HG02642 (cell line): Measurements from ENCODE around the gene HSPA8.

Experiments
- ATAC-seq: cut with Tn5 transposase; IDR thresholded peaks from one replicate; pipeline ENCODE4 v1.9.1; 2021; ENCODE audit warnings: mild to moderate bottlenecking; ENCODE audit not compliant: unreplicated experiment, poor library complexity

HSPA8 gene

DNA sequence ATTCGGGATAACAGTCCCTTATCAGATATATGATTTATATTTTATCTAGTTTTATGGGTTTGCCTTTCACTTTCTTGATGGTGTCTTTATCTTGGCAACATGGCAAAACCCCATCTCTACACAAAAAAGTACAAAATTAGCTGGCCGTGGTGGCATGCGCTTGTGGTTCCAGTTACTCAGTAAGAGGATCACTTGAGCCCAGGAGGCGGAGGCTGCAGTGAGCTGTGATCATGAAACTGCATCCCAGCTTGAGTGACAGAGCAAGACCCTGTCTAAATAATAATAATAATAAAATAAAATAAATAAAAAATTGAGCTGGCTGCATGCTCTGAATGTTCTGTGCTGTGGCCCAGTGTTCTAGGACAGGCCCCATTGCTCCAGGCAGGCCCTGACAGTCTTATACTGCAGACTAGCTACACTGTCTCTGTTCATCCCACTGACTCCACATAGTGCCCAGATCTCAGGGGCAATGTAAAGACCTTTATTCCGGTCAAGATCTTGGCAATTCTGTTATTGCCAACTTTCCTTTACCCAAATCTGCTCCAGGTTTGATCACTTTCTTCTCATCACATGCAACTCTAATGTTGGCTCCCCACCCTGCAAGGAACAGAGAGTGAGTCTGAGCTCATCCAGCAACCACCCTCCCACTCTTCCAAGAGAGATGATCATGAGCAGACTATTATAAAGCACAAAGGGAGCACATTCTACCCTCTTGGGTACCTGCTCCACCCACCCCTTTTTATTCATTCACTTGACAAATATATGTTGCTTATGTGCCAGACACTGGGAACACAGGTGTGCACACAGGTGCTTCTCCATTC lies 8.8 kb downstream of the HSPA8 start:
- no peak for ATAC-seq

DNA sequence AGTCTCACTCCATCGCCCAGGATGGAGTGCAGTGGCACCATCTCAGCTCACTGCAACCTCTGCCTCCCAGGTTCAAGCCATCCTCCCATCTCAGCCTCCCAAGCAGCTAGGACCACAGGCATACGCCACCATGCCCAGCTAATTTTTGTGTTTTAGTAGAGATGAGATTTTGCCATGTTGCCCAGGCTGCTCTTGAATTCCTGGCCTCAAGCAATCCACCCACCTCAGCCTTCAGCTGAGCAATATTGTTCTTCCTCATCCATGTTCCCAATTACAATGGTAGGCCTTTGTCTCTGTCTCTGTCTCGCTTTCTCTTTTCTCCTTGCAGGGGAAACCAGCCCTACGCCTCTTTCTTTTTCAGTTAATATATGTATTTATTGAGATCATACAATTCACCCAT lies 10.3 kb downstream of the HSPA8 start:
- ATAC-seq = no peak

DNA sequence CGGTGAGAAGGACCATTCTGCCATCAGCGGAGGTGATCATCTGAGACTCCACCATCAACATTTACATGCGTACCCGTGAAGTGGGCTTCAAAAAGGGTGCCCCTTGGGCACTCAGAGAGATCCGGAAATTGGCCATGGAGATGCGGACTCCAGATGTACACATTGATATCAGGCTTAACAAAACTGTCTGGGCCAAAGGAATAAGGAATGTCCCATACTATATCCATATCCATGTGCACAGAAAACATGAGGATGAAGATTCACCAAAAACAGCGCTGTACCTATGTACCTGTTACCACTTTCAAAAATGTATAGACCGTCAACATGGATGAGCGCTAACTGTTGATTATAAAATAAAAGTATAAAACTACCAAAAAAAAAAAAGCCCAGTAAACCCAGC lies 10.8 kb downstream of the HSPA8 start:
- no peak for ATAC-seq

- ATAC-seq = no peak
Measured at GRCh38 chr11:123047947-123048293, 14.0 kb downstream of the HSPA8 start.

- no peak for ATAC-seq
Measured at GRCh38 chr11:123047266-123047946, 14.5 kb downstream of the HSPA8 start.

GRCh38 chr11:123046473-123047259 lies 15.3 kb downstream of the HSPA8 start:
- no peak for ATAC-seq

- ATAC-seq = no peak
Measured at GRCh38 chr11:123045101-123045500, 16.8 kb downstream of the HSPA8 start.

DNA sequence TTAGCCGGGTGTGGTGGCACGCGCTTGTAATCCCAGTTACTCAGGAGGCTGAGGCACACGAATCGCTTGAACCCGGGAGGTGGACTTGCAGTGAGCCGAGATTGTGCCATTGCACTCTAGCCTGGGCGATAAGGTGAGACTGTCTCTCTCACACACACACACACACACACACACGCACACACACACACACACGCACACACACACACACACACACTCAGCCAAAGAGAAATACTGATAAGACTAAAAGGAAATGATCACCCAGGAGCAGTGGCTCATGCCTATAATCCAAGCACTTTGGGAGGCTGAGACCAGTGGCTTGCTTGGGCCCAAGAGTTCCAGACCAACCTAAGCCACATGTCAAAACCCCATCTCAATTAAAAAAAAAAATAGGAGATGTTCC lies 20.8 kb downstream of the HSPA8 start:
- ATAC-seq = no peak

- ATAC-seq = no peak
Measured at GRCh38 chr11:123040111-123040432, 21.9 kb downstream of the HSPA8 start.

DNA sequence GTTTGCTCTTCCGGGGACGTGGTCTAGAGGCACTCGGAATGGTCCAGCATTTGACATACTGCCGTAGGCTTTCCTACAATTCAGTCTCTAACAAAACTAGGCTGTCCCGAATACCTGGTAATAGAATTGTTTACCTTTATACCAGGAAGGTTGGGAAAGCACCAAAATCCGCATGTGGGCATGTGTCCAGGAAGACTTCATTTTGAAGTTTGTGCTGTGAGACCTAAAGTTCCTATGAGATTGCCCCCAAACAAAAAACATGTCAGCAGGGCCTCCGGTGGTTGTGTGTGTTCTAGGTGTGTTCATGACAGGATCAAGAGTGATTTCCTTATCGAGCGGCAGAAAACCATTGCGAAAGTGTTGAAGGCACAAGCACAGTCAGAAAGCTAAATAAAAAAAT lies 26.1 kb downstream of the HSPA8 start:
- no peak for ATAC-seq

GRCh38 chr11:123034597-123034996 lies 27.3 kb downstream of the HSPA8 start:
- no peak for ATAC-seq

DNA sequence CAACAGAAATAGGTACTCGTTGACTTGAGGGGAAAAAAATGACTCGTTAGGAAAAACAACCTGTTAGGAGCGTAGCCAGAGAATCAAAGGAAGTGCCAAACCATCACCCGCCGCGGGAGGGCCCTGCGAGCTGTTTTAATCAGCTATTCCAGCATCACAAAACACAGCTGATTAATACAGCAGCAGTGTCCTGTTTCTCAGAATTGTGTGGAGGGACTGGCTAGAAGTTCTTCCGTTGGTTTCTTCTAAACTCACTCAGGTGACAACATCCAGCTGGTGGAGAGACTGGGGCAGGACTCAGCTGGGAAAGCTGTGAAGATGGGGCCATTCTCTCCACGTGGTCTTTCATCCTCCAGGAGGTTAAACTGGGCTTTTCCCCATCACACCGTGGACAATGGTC lies 28.0 kb downstream of the HSPA8 start:
- no peak for ATAC-seq

- no peak for ATAC-seq
Measured at GRCh38 chr11:123030517-123030916, 31.4 kb downstream of the HSPA8 start.

DNA sequence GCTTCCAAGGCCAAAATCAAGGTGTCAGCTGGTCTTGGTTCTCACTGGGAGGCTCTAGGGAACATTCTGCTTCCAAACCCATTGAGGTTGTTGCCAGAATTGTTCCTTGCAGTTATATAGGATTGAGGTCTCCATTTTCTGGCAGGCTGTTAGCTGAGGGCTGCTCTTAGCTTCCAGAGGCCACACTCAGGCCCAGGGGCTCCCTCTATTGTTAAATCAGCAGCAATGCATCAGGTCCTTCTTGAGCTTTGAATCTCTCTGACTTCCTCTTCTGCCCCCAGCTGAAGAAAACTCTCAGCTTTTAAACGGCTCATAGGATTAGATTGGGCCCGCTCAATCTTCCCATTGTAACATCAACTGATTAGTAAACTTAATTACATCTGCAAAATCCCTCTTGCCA lies 41.0 kb downstream of the HSPA8 start:
- peak; percentile 59 for ATAC-seq

DNA sequence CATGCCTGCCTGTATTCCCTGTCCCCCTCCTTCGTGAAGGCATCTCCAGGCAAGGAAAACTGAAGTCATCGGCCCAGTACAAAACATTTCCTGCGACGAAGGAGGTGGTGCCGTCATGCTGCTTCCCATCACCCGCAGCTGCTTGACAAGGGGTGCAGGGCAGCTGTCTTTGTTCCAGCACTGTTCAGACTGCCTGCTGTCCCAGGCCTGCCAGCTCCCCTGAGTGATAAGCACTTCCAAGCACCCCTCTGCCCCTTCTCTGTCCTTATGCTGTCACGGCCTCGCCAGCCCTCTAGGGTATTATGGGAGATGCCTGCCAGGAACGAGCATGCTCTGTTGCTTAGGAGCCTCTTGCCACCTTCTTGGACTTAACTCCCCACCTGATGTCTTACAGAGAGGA lies 43.2 kb downstream of the HSPA8 start:
- no peak for ATAC-seq

DNA sequence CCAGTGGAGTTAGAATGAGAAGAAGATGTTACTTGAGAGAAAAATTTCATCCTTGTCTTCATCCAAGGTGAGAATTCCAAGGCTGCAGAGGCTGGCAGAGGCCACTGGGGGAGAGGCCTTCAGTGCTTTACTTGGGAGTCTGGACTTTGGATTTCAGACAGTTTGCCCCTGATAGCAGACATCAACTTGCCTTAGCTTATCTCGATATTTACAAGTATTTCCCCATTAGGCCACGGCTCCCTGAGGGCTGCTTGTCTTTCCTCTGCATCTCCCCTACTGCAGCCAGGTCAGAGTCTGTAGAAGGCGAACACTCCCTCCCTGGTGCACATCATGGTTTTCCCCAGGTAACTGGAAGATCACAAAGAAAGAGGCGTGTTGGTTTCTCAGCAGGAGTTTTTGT lies 50.4 kb downstream of the HSPA8 start:
- no peak for ATAC-seq
